SK-N-SH treated with all-trans-retinoic acid at 6 μM for 48 hours (cell line): ENCODE results near the gene GET3.
"Not testable (repeated sequence)": the region's sequence is repeated elsewhere in the genome, so short reads cannot be mapped to it uniquely, and the experiment has no call there.

ENCODE experiments used
- ATAC-seq: fragments of 200-7000 bp; cut with Tn5 transposase; 3 replicates; pipeline ENCODE4 v1.9.1; 2020; ENCODE audit warnings: mild to moderate bottlenecking, moderate library complexity
- ARNTL ChIP-seq: fragments of 450-650 bp; formaldehyde crosslinking; IDR thresholded peaks from 2 replicates; pipeline ENCODE4 v1.5.0; 2020; ENCODE audit warnings: low read depth, mild to moderate bottlenecking, moderate library complexity, borderline replicate concordance
- BACH2 ChIP-seq: fragments of 250-450 bp; sonication (Bioruptor Pico); IDR thresholded peaks from 2 replicates; pipeline ENCODE4 v1.9.0; 2021; ENCODE audit warnings: mild to moderate bottlenecking, borderline replicate concordance
- CSDC2 ChIP-seq: fragments of 250-450 bp; sonication (Bioruptor Pico); IDR thresholded peaks from 2 replicates; pipeline ENCODE4 v1.5.0; 2020; ENCODE audit warnings: mild to moderate bottlenecking, moderate library complexity
- GLIS3 ChIP-seq: fragments of 250-450 bp; sonication (Bioruptor Pico); IDR thresholded peaks from 2 replicates; pipeline ENCODE4 v1.5.0; 2020; ENCODE audit warnings: mild to moderate bottlenecking, moderate library complexity
- ISL1 ChIP-seq: fragments of 250-450 bp; sonication (Bioruptor Pico); IDR thresholded peaks from 2 replicates; pipeline ENCODE4 v2.1.2; 2022; ENCODE audit warnings: mild to moderate bottlenecking, moderate library complexity
- OSR1 ChIP-seq: fragments of 250-450 bp; sonication (Bioruptor Pico); IDR thresholded peaks from 2 replicates; pipeline ENCODE4 v1.8.0; 2022; ENCODE audit warnings: moderate library complexity, mild to moderate bottlenecking, inconsistent platforms
- POU6F1 ChIP-seq: fragments of 250-450 bp; sonication (Bioruptor Pico); IDR thresholded peaks from 2 replicates; pipeline ENCODE4 v1.8.0; 2021; ENCODE audit warnings: low read depth, mild to moderate bottlenecking, moderate library complexity, borderline replicate concordance
- PPARA ChIP-seq: fragments of 250-450 bp; sonication (Bioruptor Pico); IDR thresholded peaks from 2 replicates; pipeline ENCODE4 v1.5.0; 2020; ENCODE audit warnings: mild to moderate bottlenecking, borderline replicate concordance
- RARB ChIP-seq: fragments of 250-450 bp; sonication (Bioruptor Pico); IDR thresholded peaks from 2 replicates; pipeline ENCODE4 v1.8.0; 2021; ENCODE audit warnings: mild to moderate bottlenecking, moderate library complexity
- SNAI2 ChIP-seq: fragments of 250-450 bp; sonication (Bioruptor Pico); IDR thresholded peaks from 2 replicates; pipeline ENCODE4 v1.5.0; 2020; ENCODE audit warnings: mild to moderate bottlenecking, moderate library complexity
- TCF4 ChIP-seq: fragments of 250-450 bp; sonication (Bioruptor Pico); IDR thresholded peaks from 2 replicates; pipeline ENCODE4 v1.8.0; 2021; ENCODE audit warnings: mild to moderate bottlenecking, moderate library complexity, borderline replicate concordance
- TOX ChIP-seq: fragments of 250-450 bp; sonication (Bioruptor Pico); IDR thresholded peaks from 2 replicates; pipeline ENCODE4 v1.8.0; 2021; ENCODE audit warnings: mild to moderate bottlenecking, moderate library complexity, borderline replicate concordance
- ZC3H10 ChIP-seq: fragments of 250-450 bp; sonication (Bioruptor Pico); IDR thresholded peaks from 2 replicates; pipeline ENCODE4 v1.5.1; 2021; ENCODE audit warnings: mild to moderate bottlenecking, moderate library complexity
- ZFP3 ChIP-seq: fragments of 250-450 bp; sonication (Bioruptor Pico); IDR thresholded peaks from 2 replicates; pipeline ENCODE4 v1.5.0; 2020; ENCODE audit warnings: mild to moderate bottlenecking, moderate library complexity
- ZFP30 ChIP-seq: fragments of 450-650 bp; formaldehyde crosslinking; IDR thresholded peaks from 2 replicates; pipeline ENCODE4 v1.5.0; 2022; ENCODE audit warnings: mild to moderate bottlenecking, moderate library complexity
- ZNF8 ChIP-seq: fragments of 450-650 bp; formaldehyde crosslinking; IDR thresholded peaks from 2 replicates; pipeline ENCODE4 v1.5.0; 2020; ENCODE audit warnings: mild to moderate bottlenecking, moderate library complexity
- TF ChIP-seq, protein P1 (sequence below): fragments of 250-450 bp; sonication (Bioruptor Pico); IDR thresholded peaks from 2 replicates; pipeline ENCODE4 v1.5.1; 2020; ENCODE audit warnings: low read depth, mild to moderate bottlenecking, moderate library complexity
- TF ChIP-seq, protein P2 (sequence below): fragments of 250-450 bp; sonication (Bioruptor Pico); IDR thresholded peaks from 2 replicates; pipeline ENCODE4 v1.5.1; 2021; ENCODE audit warnings: mild to moderate bottlenecking, moderate library complexity
- TF ChIP-seq, protein P3 (sequence below): fragments of 250-450 bp; sonication (Bioruptor Pico); IDR thresholded peaks from 2 replicates; pipeline ENCODE4 v1.8.0; 2020; ENCODE audit warnings: mild to moderate bottlenecking, moderate library complexity, borderline replicate concordance

GET3 gene

GRCh38 chr19:12723641-12724426, 13.5 kb upstream of the GET3 start, which contains the start of gene TNPO2 (continued):
- TF ChIP-seq, protein P1, sequence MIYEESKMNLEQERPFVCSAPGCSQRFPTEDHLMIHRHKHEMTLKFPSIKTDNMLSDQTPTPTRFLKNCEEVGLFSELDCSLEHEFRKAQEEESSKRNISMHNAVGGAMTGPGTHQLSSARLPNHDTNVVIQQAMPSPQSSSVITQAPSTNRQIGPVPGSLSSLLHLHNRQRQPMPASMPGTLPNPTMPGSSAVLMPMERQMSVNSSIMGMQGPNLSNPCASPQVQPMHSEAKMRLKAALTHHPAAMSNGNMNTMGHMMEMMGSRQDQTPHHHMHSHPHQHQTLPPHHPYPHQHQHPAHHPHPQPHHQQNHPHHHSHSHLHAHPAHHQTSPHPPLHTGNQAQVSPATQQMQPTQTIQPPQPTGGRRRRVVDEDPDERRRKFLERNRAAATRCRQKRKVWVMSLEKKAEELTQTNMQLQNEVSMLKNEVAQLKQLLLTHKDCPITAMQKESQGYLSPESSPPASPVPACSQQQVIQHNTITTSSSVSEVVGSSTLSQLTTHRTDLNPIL (CRISPR knock-in tag): no peak

- not testable (repeated sequence) for ATAC-seq
Observed at GRCh38 chr19:12725612-12726011, 11.7 kb upstream of the GET3 start.

- TF ChIP-seq OSR1: no peak
- no peak for TF ChIP-seq ARNTL (CRISPR knock-in tag)
- no peak for TF ChIP-seq ZFP30 (CRISPR knock-in tag)
- TF ChIP-seq PPARA: no peak
- TF ChIP-seq ISL1: no peak
- no peak for TF ChIP-seq CSDC2 (CRISPR knock-in tag)
- TF ChIP-seq GLIS3 (CRISPR knock-in tag): no peak
- TF ChIP-seq, protein P2, sequence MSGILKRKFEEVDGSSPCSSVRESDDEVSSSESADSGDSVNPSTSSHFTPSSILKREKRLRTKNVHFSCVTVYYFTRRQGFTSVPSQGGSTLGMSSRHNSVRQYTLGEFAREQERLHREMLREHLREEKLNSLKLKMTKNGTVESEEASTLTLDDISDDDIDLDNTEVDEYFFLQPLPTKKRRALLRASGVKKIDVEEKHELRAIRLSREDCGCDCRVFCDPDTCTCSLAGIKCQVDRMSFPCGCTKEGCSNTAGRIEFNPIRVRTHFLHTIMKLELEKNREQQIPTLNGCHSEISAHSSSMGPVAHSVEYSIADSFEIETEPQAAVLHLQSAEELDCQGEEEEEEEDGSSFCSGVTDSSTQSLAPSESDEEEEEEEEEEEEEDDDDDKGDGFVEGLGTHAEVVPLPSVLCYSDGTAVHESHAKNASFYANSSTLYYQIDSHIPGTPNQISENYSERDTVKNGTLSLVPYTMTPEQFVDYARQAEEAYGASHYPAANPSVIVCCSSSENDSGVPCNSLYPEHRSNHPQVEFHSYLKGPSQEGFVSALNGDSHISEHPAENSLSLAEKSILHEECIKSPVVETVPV (CRISPR knock-in tag): no peak
- no peak for TF ChIP-seq POU6F1
- TF ChIP-seq SNAI2 (CRISPR knock-in tag): no peak
- TF ChIP-seq, protein P1 (CRISPR knock-in tag): no peak
- no peak for TF ChIP-seq BACH2 (CRISPR knock-in tag)
Observed at GRCh38 chr19:12726988-12727316, 10.3 kb upstream of the GET3 start.

GRCh38 chr19:12727745-12728433, 9.4 kb upstream of the GET3 start:
- ATAC-seq: no peak
- TF ChIP-seq, protein P1 (CRISPR knock-in tag): no peak
- TF ChIP-seq ZFP30 (CRISPR knock-in tag) (no peak), ZNF8 (CRISPR knock-in tag) (no peak), ISL1 (no peak), ZFP3 (CRISPR knock-in tag) (no peak), RARB (CRISPR knock-in tag) (no peak), ZC3H10 (CRISPR knock-in tag) (no peak), ARNTL (CRISPR knock-in tag) (no peak), TOX (CRISPR knock-in tag) (no peak), TCF4 (no peak), SNAI2 (CRISPR knock-in tag) (no peak), BACH2 (CRISPR knock-in tag) (no peak), POU6F1 (no peak)
- TF ChIP-seq, protein P3, sequence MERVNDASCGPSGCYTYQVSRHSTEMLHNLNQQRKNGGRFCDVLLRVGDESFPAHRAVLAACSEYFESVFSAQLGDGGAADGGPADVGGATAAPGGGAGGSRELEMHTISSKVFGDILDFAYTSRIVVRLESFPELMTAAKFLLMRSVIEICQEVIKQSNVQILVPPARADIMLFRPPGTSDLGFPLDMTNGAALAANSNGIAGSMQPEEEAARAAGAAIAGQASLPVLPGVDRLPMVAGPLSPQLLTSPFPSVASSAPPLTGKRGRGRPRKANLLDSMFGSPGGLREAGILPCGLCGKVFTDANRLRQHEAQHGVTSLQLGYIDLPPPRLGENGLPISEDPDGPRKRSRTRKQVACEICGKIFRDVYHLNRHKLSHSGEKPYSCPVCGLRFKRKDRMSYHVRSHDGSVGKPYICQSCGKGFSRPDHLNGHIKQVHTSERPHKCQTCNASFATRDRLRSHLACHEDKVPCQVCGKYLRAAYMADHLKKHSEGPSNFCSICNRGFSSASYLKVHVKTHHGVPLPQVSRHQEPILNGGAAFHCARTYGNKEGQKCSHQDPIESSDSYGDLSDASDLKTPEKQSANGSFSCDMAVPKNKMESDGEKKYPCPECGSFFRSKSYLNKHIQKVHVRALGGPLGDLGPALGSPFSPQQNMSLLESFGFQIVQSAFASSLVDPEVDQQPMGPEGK: no peak

More at GRCh38 chr19:12726988-12727316, 10.3 kb upstream of the GET3 start:
- no peak for ATAC-seq
